SK-N-SH treated with all-trans-retinoic acid at 6 μM for 48 hours (cell line): Measurements from ENCODE around the gene KCTD12.

Experiments
- ATAC-seq: fragments of 200-7000 bp; cut with Tn5 transposase; 3 replicates; pipeline ENCODE4 v1.9.1; 2020; ENCODE audit warnings: mild to moderate bottlenecking, moderate library complexity
- BACH2 ChIP-seq: fragments of 250-450 bp; sonication (Bioruptor Pico); IDR thresholded peaks from 2 replicates; pipeline ENCODE4 v1.9.0; 2021; ENCODE audit warnings: mild to moderate bottlenecking, borderline replicate concordance
- CREB5 ChIP-seq: fragments of 250-450 bp; sonication (Bioruptor Pico); IDR thresholded peaks from 2 replicates; pipeline ENCODE4 v1.5.1; 2020; ENCODE audit warnings: low read depth, mild to moderate bottlenecking, moderate library complexity
- CSDC2 ChIP-seq: fragments of 250-450 bp; sonication (Bioruptor Pico); IDR thresholded peaks from 2 replicates; pipeline ENCODE4 v1.5.0; 2020; ENCODE audit warnings: mild to moderate bottlenecking, moderate library complexity
- ESRRG ChIP-seq: fragments of 250-450 bp; sonication (Bioruptor Pico); IDR thresholded peaks from 2 replicates; pipeline ENCODE4 v1.6.1; 2021; ENCODE audit warnings: mild to moderate bottlenecking
- GLIS3 ChIP-seq: fragments of 250-450 bp; sonication (Bioruptor Pico); IDR thresholded peaks from 2 replicates; pipeline ENCODE4 v1.5.0; 2020; ENCODE audit warnings: mild to moderate bottlenecking, moderate library complexity
- ISL1 ChIP-seq: fragments of 250-450 bp; sonication (Bioruptor Pico); IDR thresholded peaks from 2 replicates; pipeline ENCODE4 v2.1.2; 2022; ENCODE audit warnings: mild to moderate bottlenecking, moderate library complexity
- OSR1 ChIP-seq: fragments of 250-450 bp; sonication (Bioruptor Pico); IDR thresholded peaks from 2 replicates; pipeline ENCODE4 v1.8.0; 2022; ENCODE audit warnings: moderate library complexity, mild to moderate bottlenecking, inconsistent platforms
- PPARA ChIP-seq: fragments of 250-450 bp; sonication (Bioruptor Pico); IDR thresholded peaks from 2 replicates; pipeline ENCODE4 v1.5.0; 2020; ENCODE audit warnings: mild to moderate bottlenecking, borderline replicate concordance
- RARB ChIP-seq: fragments of 250-450 bp; sonication (Bioruptor Pico); IDR thresholded peaks from 2 replicates; pipeline ENCODE4 v1.8.0; 2021; ENCODE audit warnings: mild to moderate bottlenecking, moderate library complexity
- SNAI2 ChIP-seq: fragments of 250-450 bp; sonication (Bioruptor Pico); IDR thresholded peaks from 2 replicates; pipeline ENCODE4 v1.5.0; 2020; ENCODE audit warnings: mild to moderate bottlenecking, moderate library complexity
- TCF4 ChIP-seq: fragments of 250-450 bp; sonication (Bioruptor Pico); IDR thresholded peaks from 2 replicates; pipeline ENCODE4 v1.8.0; 2021; ENCODE audit warnings: mild to moderate bottlenecking, moderate library complexity, borderline replicate concordance
- TOX ChIP-seq: fragments of 250-450 bp; sonication (Bioruptor Pico); IDR thresholded peaks from 2 replicates; pipeline ENCODE4 v1.8.0; 2021; ENCODE audit warnings: mild to moderate bottlenecking, moderate library complexity, borderline replicate concordance
- TSHZ2 ChIP-seq: fragments of 250-450 bp; sonication (Bioruptor Pico); IDR thresholded peaks from 2 replicates; pipeline ENCODE4 v1.5.0; 2020; ENCODE audit warnings: mild to moderate bottlenecking, moderate library complexity
- ZC3H10 ChIP-seq: fragments of 250-450 bp; sonication (Bioruptor Pico); IDR thresholded peaks from 2 replicates; pipeline ENCODE4 v1.5.1; 2021; ENCODE audit warnings: mild to moderate bottlenecking, moderate library complexity
- ZFP3 ChIP-seq: fragments of 250-450 bp; sonication (Bioruptor Pico); IDR thresholded peaks from 2 replicates; pipeline ENCODE4 v1.5.0; 2020; ENCODE audit warnings: mild to moderate bottlenecking, moderate library complexity
- ZNF565 ChIP-seq: fragments of 450-650 bp; formaldehyde crosslinking; conservative IDR thresholded peaks from 2 replicates; pipeline ENCODE4 v1.5.0; 2020; ENCODE audit warnings: low read depth, mild to moderate bottlenecking, moderate library complexity
- ZNF8 ChIP-seq: fragments of 450-650 bp; formaldehyde crosslinking; IDR thresholded peaks from 2 replicates; pipeline ENCODE4 v1.5.0; 2020; ENCODE audit warnings: mild to moderate bottlenecking, moderate library complexity
- TF ChIP-seq, protein P1 (sequence below): fragments of 250-450 bp; sonication (Bioruptor Pico); IDR thresholded peaks from 2 replicates; pipeline ENCODE4 v1.8.0; 2020; ENCODE audit warnings: mild to moderate bottlenecking, moderate library complexity, borderline replicate concordance

KCTD12 gene

DNA sequence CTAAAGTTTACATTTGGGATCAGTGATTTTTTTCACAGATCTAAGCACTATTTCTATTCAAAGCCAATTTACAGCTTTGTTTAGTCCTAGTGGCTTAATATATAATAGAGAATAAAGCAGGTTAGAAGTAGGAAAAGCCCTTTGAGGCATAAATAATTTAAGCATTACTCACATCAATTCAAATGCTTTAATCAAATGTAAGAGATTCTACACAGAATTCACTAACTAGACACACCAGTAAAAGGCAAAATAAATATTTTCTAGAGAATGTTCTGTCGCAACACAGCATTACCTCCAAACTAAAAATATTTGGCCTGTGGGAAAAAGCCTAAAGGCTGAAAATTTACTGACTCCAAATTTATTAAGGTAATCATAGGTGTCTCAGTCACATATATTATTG is 31.3 kb downstream of the KCTD12 start:
- TF ChIP-seq CREB5 (CRISPR knock-in tag) (no peak), ZFP3 (CRISPR knock-in tag) (no peak), CSDC2 (no peak), ISL1 (CRISPR knock-in tag) (0 out of 2 replicates have a peak, but pooled peaks have one; percentile 29), ESRRG (CRISPR knock-in tag) (no peak), RARB (CRISPR knock-in tag) (no peak), TSHZ2 (CRISPR knock-in tag) (no peak)
- ATAC-seq = peak; percentile 68

DNA sequence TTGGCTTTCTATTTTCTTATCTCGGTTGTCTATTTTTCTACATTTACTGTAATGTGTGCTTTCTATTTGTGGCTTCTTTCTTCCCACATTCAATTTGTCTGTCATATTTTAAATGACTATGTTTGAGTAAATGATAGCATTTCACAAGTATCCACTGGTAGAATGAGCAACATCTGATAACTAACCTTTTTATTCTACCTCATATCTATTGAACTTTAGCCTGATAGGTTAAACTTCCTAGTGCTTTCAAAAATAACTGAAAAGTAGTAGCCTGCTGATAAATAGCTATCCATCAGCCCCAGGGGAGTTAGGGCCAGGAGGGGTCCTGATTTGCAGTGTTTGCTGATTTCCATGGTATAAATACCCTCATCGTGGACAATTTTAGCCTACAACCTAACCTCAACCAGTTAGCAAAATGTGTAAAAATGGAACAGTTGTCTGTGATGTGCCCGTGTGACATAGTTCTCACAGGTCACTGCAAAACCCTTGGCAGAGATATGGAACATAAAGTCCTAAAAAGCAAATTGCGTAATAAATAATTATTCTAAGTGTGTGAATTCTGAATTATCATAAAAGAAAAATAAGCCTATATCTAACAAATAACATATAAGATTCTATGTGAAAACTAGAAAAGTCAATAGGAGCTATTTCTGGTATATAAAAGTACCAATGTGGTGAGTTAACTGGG is 32.1 kb downstream of the KCTD12 start:
- TF ChIP-seq ISL1 (CRISPR knock-in tag) (no peak), ESRRG (CRISPR knock-in tag) (no peak), BACH2 (no peak), PPARA (CRISPR knock-in tag) (no peak), CREB5 (CRISPR knock-in tag) (no peak), TOX (CRISPR knock-in tag) (no peak), RARB (CRISPR knock-in tag) (no peak), SNAI2 (no peak), GLIS3 (no peak), TCF4 (no peak), ZC3H10 (CRISPR knock-in tag) (no peak)
- TF ChIP-seq, protein P1, sequence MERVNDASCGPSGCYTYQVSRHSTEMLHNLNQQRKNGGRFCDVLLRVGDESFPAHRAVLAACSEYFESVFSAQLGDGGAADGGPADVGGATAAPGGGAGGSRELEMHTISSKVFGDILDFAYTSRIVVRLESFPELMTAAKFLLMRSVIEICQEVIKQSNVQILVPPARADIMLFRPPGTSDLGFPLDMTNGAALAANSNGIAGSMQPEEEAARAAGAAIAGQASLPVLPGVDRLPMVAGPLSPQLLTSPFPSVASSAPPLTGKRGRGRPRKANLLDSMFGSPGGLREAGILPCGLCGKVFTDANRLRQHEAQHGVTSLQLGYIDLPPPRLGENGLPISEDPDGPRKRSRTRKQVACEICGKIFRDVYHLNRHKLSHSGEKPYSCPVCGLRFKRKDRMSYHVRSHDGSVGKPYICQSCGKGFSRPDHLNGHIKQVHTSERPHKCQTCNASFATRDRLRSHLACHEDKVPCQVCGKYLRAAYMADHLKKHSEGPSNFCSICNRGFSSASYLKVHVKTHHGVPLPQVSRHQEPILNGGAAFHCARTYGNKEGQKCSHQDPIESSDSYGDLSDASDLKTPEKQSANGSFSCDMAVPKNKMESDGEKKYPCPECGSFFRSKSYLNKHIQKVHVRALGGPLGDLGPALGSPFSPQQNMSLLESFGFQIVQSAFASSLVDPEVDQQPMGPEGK = no peak

DNA sequence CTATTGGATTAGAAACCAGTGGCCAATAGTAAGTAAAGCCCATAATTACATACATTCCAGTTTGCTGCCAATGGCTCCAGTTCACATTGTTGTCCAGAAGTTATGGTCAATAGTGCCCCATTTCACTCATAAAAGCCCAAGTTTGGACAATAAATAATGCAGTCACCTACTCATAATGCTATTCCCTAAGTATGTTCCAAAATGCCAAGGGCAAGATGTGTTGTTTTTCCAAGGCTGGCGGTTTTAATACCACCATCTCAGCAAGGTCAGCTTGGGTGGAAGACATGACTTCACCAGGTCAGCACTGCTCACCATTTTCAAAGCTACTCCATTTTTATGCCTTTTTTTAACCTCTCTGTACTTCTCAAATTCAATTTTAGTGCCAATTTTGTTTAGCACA is 32.7 kb downstream of the KCTD12 start:
- TF ChIP-seq ZFP3 (CRISPR knock-in tag) (no peak), TOX (CRISPR knock-in tag) (no peak), ZNF8 (no peak), CREB5 (CRISPR knock-in tag) (no peak), SNAI2 (no peak)
- TF ChIP-seq, protein P1 = no peak
- ATAC-seq = no peak

More for the DNA sequence above, 32.1 kb downstream of the KCTD12 start:
- no peak for ATAC-seq

- ATAC-seq = no peak
- TF ChIP-seq CSDC2 (no peak), OSR1 (CRISPR knock-in tag) (no peak), RARB (CRISPR knock-in tag) (no peak), ESRRG (CRISPR knock-in tag) (no peak), ISL1 (CRISPR knock-in tag) (no peak), ZNF565 (CRISPR knock-in tag) (no peak), PPARA (CRISPR knock-in tag) (no peak)
- TF ChIP-seq, all 23 proteins: peak for 0
These were observed 33.2 kb downstream of the KCTD12 start for GRCh38 chr13:76852986-76853385.
